NCI-H187 treated with DMSO at 0.1 percent for 48 hours (cell line): ENCODE results near the gene TMED7.

Experiments used
- DNase-seq: peaks from one replicate; lab custom pipeline; 2025; lab: John Stamatoyannopoulos, UW

The TMED7 gene

GRCh38 chr5:115627295-115627865 is 1.5 kb upstream of the TMED7 start:
- no peak for DNase-seq

GRCh38 chr5:115626445-115626823 is 598 bp upstream of the TMED7 start:
- no peak for DNase-seq

- no peak for DNase-seq
Observed at GRCh38 chr5:115624994-115625393, 842 bp downstream of the TMED7 start.

- no peak for DNase-seq
Observed at GRCh38 chr5:115623658-115624057, 2.2 kb downstream of the TMED7 start.

- DNase-seq = no peak
Observed at GRCh38 chr5:115621365-115621900, 4.4 kb downstream of the TMED7 start.

- no peak for DNase-seq
Observed at GRCh38 chr5:115616892-115617291, 8.9 kb downstream of the TMED7 start.

GRCh38 chr5:115616472-115616871 is 9.4 kb downstream of the TMED7 start:
- DNase-seq = no peak

GRCh38 chr5:115611873-115612272 is 14.0 kb downstream of the TMED7 start:
- no peak for DNase-seq

- DNase-seq = no peak
Observed at GRCh38 chr5:115607935-115608334, 17.9 kb downstream of the TMED7 start.

- no peak for DNase-seq
Observed at GRCh38 chr5:115605436-115605835, 20.4 kb downstream of the TMED7 start.

GRCh38 chr5:115602591-115603125 is 23.2 kb downstream of the TMED7 start:
- no peak for DNase-seq

- no peak for DNase-seq
Observed at GRCh38 chr5:115601701-115602590, 23.9 kb downstream of the TMED7 start, which contains the start of gene TICAM2. Gene TICAM2, minus strand, starts transcription at chr5:115602479. Its CDS starts 21,223 bp downstream, at chr5:115581256.

- no peak for DNase-seq
Observed at GRCh38 chr5:115600766-115601165, 25.1 kb downstream of the TMED7 start.

- no peak for DNase-seq
Observed at GRCh38 chr5:115599924-115600323, 25.9 kb downstream of the TMED7 start.

GRCh38 chr5:115599502-115599901 is 26.3 kb downstream of the TMED7 start:
- DNase-seq = no peak

- no peak for DNase-seq
Observed at GRCh38 chr5:115594128-115595047, 31.4 kb downstream of the TMED7 start.

GRCh38 chr5:115589043-115589442 is 36.8 kb downstream of the TMED7 start:
- DNase-seq = no peak

GRCh38 chr5:115588640-115589039 is 37.2 kb downstream of the TMED7 start:
- no peak for DNase-seq

- no peak for DNase-seq
Observed at GRCh38 chr5:115586525-115587146, 39.2 kb downstream of the TMED7 start.

GRCh38 chr5:115585265-115585664 is 40.6 kb downstream of the TMED7 start:
- no peak for DNase-seq

GRCh38 chr5:115584501-115584900 is 41.3 kb downstream of the TMED7 start:
- DNase-seq = no peak
